ENCODE measurements around the gene PLEKHG2. TPM values are rescaled to one million over a fixed set of nuclear protein-coding genes. Genes with fewer than 3 reads are reported as not detected.

PLEKHG2 gene
- total and polyA plus RNA-seq, 9 of the 15 experiments (the other 6 are each of a cell fraction or from before 2014, with no cell fraction given): 0.98 to 45.7 (median 9.8) TPM

DNA sequence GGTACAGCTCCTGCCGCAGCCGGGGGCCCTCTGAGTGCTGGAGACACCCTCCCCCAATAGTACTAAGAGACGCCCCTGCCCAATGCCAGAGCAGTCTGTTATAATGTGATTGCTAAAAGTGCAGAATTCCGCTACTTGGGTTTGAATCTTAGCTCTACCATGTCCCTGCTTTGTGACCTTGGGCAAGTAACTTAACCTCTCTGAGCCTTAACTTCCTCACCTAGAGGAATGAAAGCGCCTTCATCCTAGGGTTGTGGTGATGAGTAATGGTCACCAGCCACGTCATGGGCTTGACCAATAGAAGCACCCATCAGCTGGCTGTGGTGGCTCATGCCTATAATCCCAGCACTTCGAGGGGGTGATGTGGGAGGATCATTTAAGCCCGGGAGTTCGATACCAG lies 6.5 kb downstream of the PLEKHG2 start:
- CTCF ChIA-PET (ENCODE audit: low intra/inter-chr PET ratio): no interaction called here
- no peak for ATAC-seq

DNA sequence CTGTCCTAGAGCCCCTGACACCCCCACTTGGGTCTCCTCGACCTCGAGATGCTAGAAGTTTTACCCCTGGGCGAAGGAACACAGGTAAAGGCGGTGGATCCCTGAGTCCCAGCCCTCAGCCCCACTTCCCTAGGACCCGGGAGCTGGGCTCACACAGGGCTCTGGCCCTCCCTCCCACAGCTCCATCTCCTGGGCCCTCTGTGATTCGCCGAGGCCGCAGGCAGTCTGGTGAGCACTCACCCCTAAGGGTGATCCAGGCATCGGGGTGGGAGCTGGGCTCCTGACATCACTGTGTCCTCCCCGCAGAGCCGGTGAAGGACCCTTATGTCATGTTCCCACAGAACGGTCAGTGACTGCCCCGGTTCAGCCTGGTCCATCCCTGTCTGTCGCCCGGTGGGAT lies 8.3 kb downstream of the PLEKHG2 start:
- in situ Hi-C loops (cut with MboI): no loop called here

More for the DNA sequence above, 6.5 kb downstream of the PLEKHG2 start:
- intact Hi-C loops (cut with micrococcal nuclease): no loop called here
- Histone ChIP-seq H3K4me1 (replicated peaks in 1 of 2; ENCODE audit: control insufficient read depth in 2 of 2, insufficient read depth in 2 of 2, low read length in 2 of 2) (peaks cover 4 to 34% of the 10 kb centered on the region in 2 experiments; a peak in 4 of 5 replicates), H3K9me3 (replicated peaks; ENCODE audit: control insufficient read depth, insufficient read depth, low read depth, low read length) (no peaks in the 10 kb centered on the region), H3K36me3 (ENCODE audit: control insufficient read depth, insufficient read depth, low read length) (peaks cover 35% of the 10 kb centered on the region; the same call in 2 of the 3 replicates), H3K4me3 (no peak overlapping the region), H4K20me1 (replicated peaks; ENCODE audit: control insufficient read depth, insufficient read depth, low read length) (no peaks in the 10 kb centered on the region), H3K9me1 (ENCODE audit: control insufficient read depth, insufficient read depth, low read length) (no peaks in the 10 kb centered on the region), H3K4me2 (ENCODE audit: insufficient read depth, low read length) (no peak overlapping the region), H2AFZ (ENCODE audit: low read depth, low read length) (no peak overlapping the region), H3K27me3 (ENCODE audit: control insufficient read depth in 2 of 2, insufficient read depth in 2 of 2, low read length in 2 of 2) (no peaks in the 10 kb centered on the region), H3K79me2 (ENCODE audit: control insufficient read depth, insufficient read depth, low read length) (peaks cover 6% of the 10 kb centered on the region; the same call in 2 of the 3 replicates), H3K27ac (ENCODE audit: extremely low read depth, low read depth, low read length) (no peak overlapping the region), H3K9ac (ENCODE audit: insufficient read depth in 1 of 2, low read depth in 2 of 2, low read length in 2 of 2) (no peak overlapping the region)
- FAIRE-seq (peak; percentile 71), DNase-seq (ENCODE audit: extremely low read depth in 1 of 4, low spot score in 3 of 4) (no peak)
- POLR2A ChIA-PET: interaction anchor here (0.6 to 9.1 kb wide), 4 partner anchors 14 to 28 kb away, joined by 4 to 141 read pairs (median 5); partner anchors contain the start of genes MED29, PAF1 and RPS16
- TF ChIP-seq RCOR1 (IDR thresholded peaks at IDR 0.05; ENCODE audit: borderline replicate concordance in 1 of 2, low read depth in 2 of 2, low read length in 2 of 2) (0 out of 4 replicates have a peak, but pooled peaks of 1 of the 2 experiments have one; percentile 17), GATA2 (CRISPR knock-in tag; IDR thresholded peaks at IDR 0.05) (no peak), BCOR (IDR thresholded peaks at IDR 0.05) (peak; percentile 70; the same call in 1 of the 2 replicates), RBM25 (IDR thresholded peaks at IDR 0.05; ENCODE audit: low read depth, low read length, severe bottlenecking) (peak; percentile 70), ZFP36 (IDR thresholded peaks at IDR 0.05; ENCODE audit: low read depth, low read length, partially characterized antibody) (peak; percentile 66)
- no TSS peak for BruUV-seq (replicated peaks)
- WGBS (ENCODE audit: insufficient coverage, low coverage, missing lambda C conversion rate): 85% methylated on average over 9 of the region's 9 CpGs
- in situ Hi-C loops (cut with MboI): no loop called here

More for the DNA sequence above, 8.3 kb downstream of the PLEKHG2 start:
- Histone ChIP-seq H3K9ac (ENCODE audit: insufficient read depth in 1 of 2, low read depth in 2 of 2, low read length in 2 of 2) (0 out of 4 replicates have a peak overlapping the region, but pooled peaks of 1 of the 2 experiments have one; percentile 1), H3K36me3 (ENCODE audit: control insufficient read depth, insufficient read depth, low read length) (peaks cover 37% of the 10 kb centered on the region; the same call in 2 of the 3 replicates), H3K79me2 (ENCODE audit: control insufficient read depth, insufficient read depth, low read length) (no peaks in the 10 kb centered on the region), H3K27me3 (ENCODE audit: control insufficient read depth in 2 of 2, insufficient read depth in 2 of 2, low read length in 2 of 2) (no peaks in the 10 kb centered on the region), H3K4me2 (ENCODE audit: insufficient read depth, low read length) (no peak overlapping the region), H4K20me1 (replicated peaks; ENCODE audit: control insufficient read depth, insufficient read depth, low read length) (no peaks in the 10 kb centered on the region), H3K4me1 (replicated peaks in 1 of 2; ENCODE audit: control insufficient read depth in 2 of 2, insufficient read depth in 2 of 2, low read length in 2 of 2) (peaks cover 0 to 23% of the 10 kb centered on the region in 2 experiments; a peak in 2 of 5 replicates), H3K9me1 (ENCODE audit: control insufficient read depth, insufficient read depth, low read length) (no peaks in the 10 kb centered on the region), H3K4me3 (no peak overlapping the region), H2AFZ (ENCODE audit: low read depth, low read length) (no peak overlapping the region), H3K9me3 (replicated peaks; ENCODE audit: control insufficient read depth, insufficient read depth, low read depth, low read length) (no peaks in the 10 kb centered on the region), H3K27ac (ENCODE audit: extremely low read depth, low read depth, low read length) (no peak overlapping the region)
- no peak for DNase-seq (ENCODE audit: extremely low read depth in 1 of 4, low spot score in 3 of 4)
- ATAC-seq: peak; percentile 11; the same call in 1 of the 3 replicates
- POLR2A ChIA-PET: interaction anchor here (9.1 kb wide), 1 partner anchor 13 kb away, joined by 141 read pairs; the partner anchor contains the start of gene RPS16
- intact Hi-C loops (cut with micrococcal nuclease): no loop called here
- no TSS peak for BruUV-seq (replicated peaks)
- no peak for FAIRE-seq
- TF ChIP-seq RBFOX2 (IDR thresholded peaks at IDR 0.05; ENCODE audit: low read depth, low read length): peak; percentile 36; the same call in 1 of the 2 replicates
- TF ChIP-seq, protein P1, sequence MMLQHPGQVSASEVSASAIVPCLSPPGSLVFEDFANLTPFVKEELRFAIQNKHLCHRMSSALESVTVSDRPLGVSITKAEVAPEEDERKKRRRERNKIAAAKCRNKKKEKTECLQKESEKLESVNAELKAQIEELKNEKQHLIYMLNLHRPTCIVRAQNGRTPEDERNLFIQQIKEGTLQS (IDR thresholded peaks at IDR 0.05): no peak
- TF ChIP-seq, protein P1 (CRISPR knock-in tag; conservative IDR thresholded peaks at IDR 0.05): no peak
- WGBS (ENCODE audit: insufficient coverage, low coverage, missing lambda C conversion rate): 87% methylated on average over 10 of the region's 15 CpGs
- CTCF ChIA-PET (ENCODE audit: low intra/inter-chr PET ratio): no interaction called here
